Skeletal muscle satellite cell (primary cell): Measurements from ENCODE around the gene ECM2.

ENCODE experiments used
- H3K27me3 ChIP-seq: 2 replicates; pipeline ENCODE4 v1.7.0; 2013; ENCODE audit warnings: low read length; ENCODE audit not compliant: control insufficient read depth, insufficient read depth
- H3K36me3 ChIP-seq: 2 replicates; pipeline ENCODE4 v1.7.0; 2013; ENCODE audit warnings: mild to moderate bottlenecking, control low read depth, low read length; ENCODE audit not compliant: insufficient read depth
- H3K4me1 ChIP-seq: 2 replicates; pipeline ENCODE4 v1.7.0; 2013; ENCODE audit warnings: low read length; ENCODE audit not compliant: control insufficient read depth, insufficient read depth
- H3K4me2 ChIP-seq: 2 replicates; pipeline ENCODE4 v1.7.0; 2013; ENCODE audit warnings: mild to moderate bottlenecking, low read length
- H3K4me3 ChIP-seq: 2 replicates; pipeline ENCODE4 v1.7.0; 2013; ENCODE audit warnings: low read length
- H3K9ac ChIP-seq: 2 replicates; pipeline ENCODE4 v1.7.0; 2013; ENCODE audit warnings: mild to moderate bottlenecking, low read depth, low read length, moderate library complexity
- H3K9me3 ChIP-seq: replicated peaks from 2 replicates; pipeline ENCODE4 v1.7.0; 2013; ENCODE audit warnings: mild to moderate bottlenecking, control low read depth, low read length

The ECM2 gene

DNA sequence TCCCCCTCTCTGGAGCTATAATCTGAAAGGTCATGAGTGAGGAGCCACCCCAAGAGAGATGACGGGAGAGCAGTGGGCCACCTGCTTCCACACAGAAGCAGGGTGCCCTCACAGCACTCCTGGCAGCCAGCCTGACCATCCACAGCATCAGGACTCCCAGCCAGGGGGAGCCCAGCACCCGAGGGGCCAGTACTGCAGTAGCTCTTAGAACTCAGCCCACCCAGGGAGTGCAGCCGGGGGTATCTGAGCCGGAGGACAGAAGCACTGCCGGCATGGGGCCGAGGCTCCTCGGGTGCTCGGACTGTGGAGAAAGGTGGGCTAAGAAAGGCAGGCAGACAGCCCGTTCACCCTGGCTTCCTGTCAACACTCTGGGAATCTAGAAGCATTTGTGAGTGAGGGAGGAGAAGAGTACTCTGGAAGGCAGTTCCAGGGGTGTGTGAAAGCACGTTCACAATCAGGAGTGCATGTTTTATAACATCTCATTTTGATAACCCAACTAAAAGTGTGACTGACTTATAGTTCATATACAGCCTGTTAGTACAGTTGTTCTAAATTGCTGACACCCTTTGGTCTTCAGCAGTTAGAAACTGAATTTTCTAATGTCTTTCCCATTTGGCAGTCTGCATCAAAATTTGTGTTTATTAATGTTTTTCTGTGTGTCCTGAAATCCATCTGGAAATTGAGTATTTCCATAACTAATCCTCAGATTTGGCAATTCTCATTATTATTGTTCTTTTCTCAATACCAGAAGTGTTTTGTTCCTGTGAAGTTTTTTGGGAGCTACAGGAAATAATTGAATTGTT, 27.6 kb downstream of the ECM2 start:
- Histone ChIP-seq H3K4me2 (no peak overlapping the region), H3K9ac (no peak overlapping the region), H3K4me3 (no peak overlapping the region), H3K4me1 (peaks cover 38% of the 10 kb centered on the region), H3K36me3 (no peaks in the 10 kb centered on the region), H3K27me3 (no peaks in the 10 kb centered on the region), H3K9me3 (no peaks in the 10 kb centered on the region)

DNA sequence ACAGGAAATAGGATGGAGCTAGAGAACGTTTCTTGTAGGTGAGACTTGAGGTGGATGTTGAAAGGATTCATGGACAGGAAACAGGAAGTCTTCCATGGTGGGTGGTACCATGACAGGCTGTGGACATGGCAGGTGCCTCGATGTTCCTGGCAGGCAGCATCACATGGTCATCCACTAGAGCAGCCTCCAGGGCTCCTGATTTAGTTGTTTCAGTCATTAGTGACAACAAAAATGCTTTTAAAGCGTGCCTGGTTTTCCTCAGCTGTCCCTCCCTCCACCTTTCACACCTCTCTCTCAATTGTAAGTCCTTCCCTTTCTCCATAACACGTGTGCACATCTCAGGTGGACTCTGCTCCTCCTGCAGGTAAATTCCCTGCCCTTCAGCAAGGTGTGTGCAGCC, 28.3 kb downstream of the ECM2 start:
- Histone ChIP-seq H3K4me1 (peaks cover 38% of the 10 kb centered on the region), H3K36me3 (no peaks in the 10 kb centered on the region), H3K9ac (no peak overlapping the region), H3K9me3 (no peaks in the 10 kb centered on the region), H3K27me3 (no peaks in the 10 kb centered on the region), H3K4me2 (no peak overlapping the region), H3K4me3 (no peak overlapping the region)

DNA sequence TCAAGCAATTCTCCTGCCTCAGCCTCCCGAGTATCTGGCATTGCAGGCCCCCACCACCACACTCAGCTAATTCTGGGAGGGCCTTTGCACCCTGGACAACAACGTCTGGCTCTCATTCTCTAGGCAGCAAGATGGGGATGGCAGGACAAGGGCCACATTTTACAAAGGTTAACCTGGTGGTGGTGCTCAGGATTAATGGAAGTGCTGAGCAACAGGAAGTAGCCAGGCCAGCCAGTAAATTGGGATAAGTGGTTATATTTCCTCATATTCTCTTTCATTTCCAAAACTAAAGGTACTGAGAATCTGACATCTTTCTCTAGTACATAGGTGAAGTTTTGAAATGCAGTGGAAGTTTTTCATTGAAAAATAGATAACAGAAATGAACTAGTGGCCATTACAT, 28.8 kb downstream of the ECM2 start:
- H3K9ac ChIP-seq, result no peak overlapping the region
- peaks cover 38% of the 10 kb centered on the region for H3K4me1 ChIP-seq
- no peaks in the 10 kb centered on the region for H3K27me3 ChIP-seq
- H3K4me3 ChIP-seq, result no peak overlapping the region
- no peak overlapping the region for H3K4me2 ChIP-seq
- no peaks in the 10 kb centered on the region for H3K9me3 ChIP-seq
- H3K36me3 ChIP-seq, result no peaks in the 10 kb centered on the region

DNA sequence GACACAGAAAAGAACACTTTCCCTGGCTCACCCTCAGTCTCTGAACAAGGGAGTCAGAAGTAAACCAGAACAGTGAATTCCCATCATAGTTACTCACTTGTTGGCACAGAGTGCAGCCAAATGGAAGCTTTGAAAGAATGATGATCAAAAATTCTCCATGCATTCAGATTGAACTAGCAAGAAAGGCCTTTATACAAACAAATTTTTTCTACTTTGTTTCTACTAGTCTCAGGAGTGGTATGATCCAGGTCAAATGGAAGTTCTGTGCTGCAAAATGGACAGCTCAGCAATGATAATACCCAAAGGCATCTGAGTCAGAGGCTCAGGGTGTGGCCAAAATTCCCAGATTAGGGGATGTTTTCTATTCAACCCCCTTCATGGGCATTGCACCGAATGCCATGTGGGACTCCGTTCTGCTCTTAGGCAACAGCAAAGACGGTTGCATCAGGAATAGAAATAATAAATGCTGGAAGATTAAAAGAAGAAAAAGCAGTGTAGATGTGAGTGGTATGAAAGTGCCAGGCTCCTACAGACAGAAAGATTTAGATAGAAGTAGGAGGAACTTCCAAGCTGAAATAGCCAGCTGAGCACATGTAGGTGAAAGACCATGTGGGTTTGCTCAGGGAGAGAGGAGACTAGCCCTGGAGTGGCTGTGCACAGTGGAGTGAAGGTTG, 29.5 kb downstream of the ECM2 start:
- H3K4me1 ChIP-seq, result peaks cover 38% of the 10 kb centered on the region
- no peaks in the 10 kb centered on the region for H3K27me3 ChIP-seq
- H3K4me2 ChIP-seq, result peak overlapping the region; percentile 68
- peak overlapping the region; percentile 47 for H3K9ac ChIP-seq
- no peaks in the 10 kb centered on the region for H3K36me3 ChIP-seq
- H3K9me3 ChIP-seq, result no peaks in the 10 kb centered on the region
- H3K4me3 ChIP-seq, result peak overlapping the region; percentile 39

DNA sequence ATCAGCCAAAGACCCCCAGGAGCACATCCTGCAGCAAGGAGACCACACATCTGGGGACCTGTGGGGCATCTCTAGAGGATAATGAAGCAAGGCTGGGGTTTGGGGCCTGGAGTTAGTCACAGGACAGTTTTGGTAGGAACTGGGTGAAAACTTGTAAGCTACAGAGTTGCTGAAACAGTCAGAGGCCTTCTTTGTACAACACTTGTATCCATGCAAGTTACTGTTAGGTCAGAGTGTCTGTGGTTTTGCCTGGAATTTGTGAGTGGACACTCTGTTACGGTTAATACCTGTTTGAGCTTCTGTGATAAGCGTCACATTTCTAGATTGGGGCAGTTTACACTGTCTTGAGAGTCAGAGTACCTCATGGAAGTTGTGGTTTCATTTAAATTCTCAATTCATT, 30.9 kb downstream of the ECM2 start:
- Histone ChIP-seq H3K9ac (no peak overlapping the region), H3K4me3 (no peak overlapping the region), H3K4me1 (peaks cover 38% of the 10 kb centered on the region), H3K9me3 (no peaks in the 10 kb centered on the region), H3K4me2 (no peak overlapping the region), H3K36me3 (no peaks in the 10 kb centered on the region), H3K27me3 (no peaks in the 10 kb centered on the region)

DNA sequence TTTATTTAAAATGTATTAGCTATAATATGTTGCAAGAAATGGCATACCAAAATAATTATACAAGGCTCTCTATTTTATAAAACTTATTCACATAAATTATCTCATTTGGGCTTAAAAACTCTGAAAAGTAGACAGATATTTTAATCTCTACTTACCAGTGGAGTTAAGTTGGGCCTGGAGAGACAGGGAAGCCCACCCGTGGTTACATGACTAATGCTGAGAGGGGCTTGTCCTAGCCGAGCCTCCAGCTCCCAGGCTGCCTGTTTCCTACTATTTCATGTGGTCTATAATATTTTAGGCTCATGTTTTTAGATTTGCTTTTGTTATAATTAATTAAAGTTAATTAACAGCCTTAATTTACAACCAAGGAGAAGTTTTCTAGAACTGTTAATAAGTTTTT, 32.6 kb downstream of the ECM2 start:
- Histone ChIP-seq H3K9ac (no peak overlapping the region), H3K9me3 (no peaks in the 10 kb centered on the region), H3K27me3 (no peaks in the 10 kb centered on the region), H3K4me1 (peaks cover 45% of the 10 kb centered on the region), H3K36me3 (no peaks in the 10 kb centered on the region), H3K4me2 (no peak overlapping the region), H3K4me3 (no peak overlapping the region)

DNA sequence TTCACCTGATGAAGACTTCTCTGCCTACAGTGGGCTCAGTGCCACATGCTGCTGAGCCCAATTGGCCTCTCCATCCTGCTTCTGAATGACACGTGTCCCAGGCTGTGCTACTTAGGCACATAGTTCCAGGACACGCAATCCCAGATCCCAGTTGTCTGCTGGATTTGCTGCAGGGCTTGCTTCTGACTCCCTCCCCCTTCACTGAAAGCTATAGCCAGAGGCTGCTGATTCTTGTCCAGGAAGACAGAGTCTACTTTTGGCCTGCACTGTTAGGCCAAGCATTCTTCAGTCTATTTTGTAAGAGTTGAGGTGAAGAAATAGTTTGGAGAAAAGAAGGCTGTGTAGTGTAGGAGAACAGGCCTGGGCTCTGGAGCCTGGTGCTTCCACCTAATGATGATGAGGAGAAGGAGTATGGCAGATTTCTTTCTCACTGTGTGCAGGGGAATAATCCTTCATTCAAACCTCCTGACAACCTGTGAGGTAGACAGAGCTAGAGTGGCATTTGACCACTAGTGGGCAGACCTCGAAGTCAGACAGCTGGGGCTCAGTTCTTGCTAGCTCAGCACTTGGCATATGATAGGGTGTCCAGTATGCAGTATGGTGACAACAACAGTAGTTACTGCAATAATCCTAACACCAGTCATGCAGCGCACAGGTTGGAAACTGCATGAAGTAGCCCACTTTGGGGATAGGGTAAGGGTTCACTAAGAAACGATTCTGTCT, 34.0 kb downstream of the ECM2 start:
- H3K4me1 ChIP-seq, result peaks cover 31% of the 10 kb centered on the region
- H3K9ac ChIP-seq, result no peak overlapping the region
- no peaks in the 10 kb centered on the region for H3K36me3 ChIP-seq
- no peaks in the 10 kb centered on the region for H3K27me3 ChIP-seq
- H3K4me3 ChIP-seq, result no peak overlapping the region
- no peak overlapping the region for H3K4me2 ChIP-seq
- H3K9me3 ChIP-seq, result no peaks in the 10 kb centered on the region

DNA sequence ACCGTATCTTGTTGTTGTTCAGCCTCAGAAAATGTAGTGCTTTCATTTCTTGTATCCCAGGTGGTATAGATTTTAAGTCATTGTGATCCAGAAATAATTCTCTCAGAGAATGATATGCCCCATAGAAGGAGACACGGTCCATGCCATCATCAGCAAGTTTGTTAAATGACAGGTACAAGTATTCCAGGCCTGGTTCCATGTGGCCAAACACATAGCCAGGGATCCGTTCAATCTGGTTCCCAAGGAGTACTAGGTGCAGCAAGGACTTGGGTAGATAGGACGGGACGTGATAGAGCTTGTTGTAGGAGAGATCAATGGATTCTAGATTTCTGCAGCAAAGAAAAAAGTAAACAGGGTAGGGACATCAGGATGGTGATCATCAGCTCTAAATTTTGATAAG, 35.1 kb downstream of the ECM2 start:
- Histone ChIP-seq H3K9ac (no peak overlapping the region), H3K36me3 (no peaks in the 10 kb centered on the region), H3K4me2 (no peak overlapping the region), H3K9me3 (no peaks in the 10 kb centered on the region), H3K4me3 (no peak overlapping the region), H3K27me3 (no peaks in the 10 kb centered on the region), H3K4me1 (peaks cover 20% of the 10 kb centered on the region)

DNA sequence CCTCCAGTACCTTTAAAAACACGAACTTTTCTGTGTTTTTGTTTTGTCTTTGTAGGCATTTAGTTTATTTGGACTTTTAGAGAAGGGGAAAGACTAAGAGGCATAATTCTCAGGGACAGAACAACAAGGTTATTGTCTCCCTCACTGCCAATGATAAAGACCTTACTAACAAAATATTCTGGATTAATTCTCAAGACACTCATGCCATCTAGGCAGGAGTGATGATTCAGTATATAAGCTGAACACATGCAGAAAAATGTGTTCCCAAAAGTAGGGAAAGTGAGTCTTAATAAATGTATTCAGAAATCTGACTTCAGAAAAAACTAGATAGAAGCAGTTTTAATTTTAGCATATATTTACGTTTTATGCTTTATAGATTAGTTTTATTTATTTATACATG, 36.1 kb downstream of the ECM2 start:
- Histone ChIP-seq H3K27me3 (no peaks in the 10 kb centered on the region), H3K36me3 (no peaks in the 10 kb centered on the region), H3K4me1 (peaks cover 10% of the 10 kb centered on the region)

DNA sequence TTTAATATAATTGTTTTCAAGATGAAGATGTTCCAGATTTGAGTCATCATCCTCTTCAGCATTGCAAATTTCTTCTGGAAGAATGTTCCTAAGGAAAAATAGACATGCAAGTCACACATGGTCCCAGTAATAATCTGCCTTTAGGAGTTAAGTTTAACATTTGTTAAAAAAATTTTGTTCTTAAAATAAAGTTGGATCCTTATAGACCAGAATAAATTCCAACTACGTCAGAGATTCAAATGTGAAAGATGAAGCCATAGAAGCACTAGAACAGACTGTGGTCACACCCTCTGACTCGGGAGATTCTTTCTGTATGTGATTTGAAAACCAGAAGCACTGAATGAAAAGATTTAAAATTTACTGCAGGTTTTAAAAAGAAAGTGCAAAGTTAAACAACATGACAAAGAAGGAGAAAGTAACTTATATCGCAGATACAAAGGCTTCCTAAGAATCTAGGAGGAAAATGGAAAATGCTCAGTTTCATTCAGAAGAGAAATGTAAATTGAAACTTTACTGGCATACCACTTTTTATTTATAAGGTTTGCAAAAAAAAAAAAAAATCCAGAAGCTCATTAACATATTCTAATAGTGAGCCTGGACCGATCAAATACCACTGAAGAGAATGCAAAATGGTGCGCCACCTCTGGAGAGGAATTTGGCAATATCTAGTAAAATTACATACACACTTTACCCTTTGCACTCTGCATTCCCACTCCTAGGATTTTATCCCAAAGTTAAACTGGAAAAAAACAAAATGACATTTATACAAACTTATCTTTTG, 39.2 kb downstream of the ECM2 start:
- H3K4me1 ChIP-seq, result peaks cover 8% of the 10 kb centered on the region
- no peak overlapping the region for H3K9ac ChIP-seq

More for the DNA sequence above, 36.1 kb downstream of the ECM2 start:
- Histone ChIP-seq H3K9ac (no peak overlapping the region), H3K9me3 (no peaks in the 10 kb centered on the region), H3K4me2 (no peak overlapping the region), H3K4me3 (no peak overlapping the region)

DNA sequence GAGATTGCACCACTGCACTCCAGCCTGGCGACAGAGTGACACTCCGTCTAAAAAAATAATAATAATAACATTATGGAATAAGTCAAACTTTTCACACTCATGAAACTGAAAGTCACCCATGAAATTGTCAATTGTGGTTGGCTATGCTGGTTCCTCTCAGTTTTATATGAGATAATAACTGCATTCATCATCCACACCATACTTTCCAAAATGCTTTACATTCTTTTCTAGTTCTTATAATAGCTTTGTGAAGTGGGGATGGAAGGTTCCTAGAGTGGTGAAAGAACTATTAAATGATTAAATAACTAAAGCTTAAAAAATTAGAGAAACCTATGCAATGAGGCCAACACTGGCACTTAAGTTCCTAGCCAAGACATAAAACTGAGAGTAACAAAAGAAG, 40.9 kb downstream of the ECM2 start:
- H3K4me2 ChIP-seq, result no peak overlapping the region
- H3K36me3 ChIP-seq, result no peaks in the 10 kb centered on the region
- no peak overlapping the region for H3K4me3 ChIP-seq
- no peaks in the 10 kb centered on the region for H3K9me3 ChIP-seq
- H3K27me3 ChIP-seq, result no peaks in the 10 kb centered on the region
- H3K4me1 ChIP-seq, result peaks cover 8% of the 10 kb centered on the region
- no peak overlapping the region for H3K9ac ChIP-seq

More for the DNA sequence above, 39.2 kb downstream of the ECM2 start:
- no peak overlapping the region for H3K4me2 ChIP-seq
- no peaks in the 10 kb centered on the region for H3K27me3 ChIP-seq
- no peak overlapping the region for H3K4me3 ChIP-seq
- no peaks in the 10 kb centered on the region for H3K36me3 ChIP-seq
- no peaks in the 10 kb centered on the region for H3K9me3 ChIP-seq
